NT2/D1 (cell line): ENCODE data around the gene HMMR.

Source experiments
- SUZ12 ChIP-seq: IDR thresholded peaks from 2 replicates; pipeline ENCODE4 v1.6.1; 2011; ENCODE audit not compliant: insufficient read length, insufficient read depth; ENCODE audit errors: extremely low read depth
- ZNF274 ChIP-seq: IDR thresholded peaks from 2 replicates; pipeline ENCODE4 v1.6.1; 2011; ENCODE audit warnings: mild to moderate bottlenecking, low read depth, low read length

DNA sequence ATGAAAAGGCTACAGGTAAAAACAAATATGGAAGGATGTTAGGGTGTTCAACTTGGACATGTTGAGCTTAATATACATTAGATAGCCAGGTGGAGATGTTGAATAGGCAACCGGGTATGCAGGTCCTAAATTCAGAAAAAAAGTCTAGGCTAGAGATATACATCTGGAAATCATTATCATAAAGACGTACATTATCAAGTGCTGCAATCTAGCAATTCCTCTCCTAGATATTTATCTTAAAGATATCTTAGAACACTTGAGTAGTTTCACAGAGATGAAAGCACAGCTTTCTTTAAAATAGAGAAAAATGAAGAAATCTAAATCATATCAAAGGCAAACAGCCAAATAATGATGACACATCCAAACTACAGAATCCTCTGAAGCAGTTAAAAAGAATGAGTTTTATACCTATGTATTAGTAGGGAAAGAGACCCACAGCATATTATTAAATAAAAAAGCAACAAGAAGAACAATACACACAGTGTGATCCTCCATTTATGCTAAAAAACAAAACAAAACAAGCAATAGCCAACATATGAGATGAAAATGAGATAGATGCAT is 4.3 kb upstream of the HMMR start:
- TF ChIP-seq SUZ12 (no peak), ZNF274 (no peak)
